ENCODE data around the gene FGF12.

FGF12 gene

GRCh38 chr3:192395506-192395905 is 331.8 kb downstream of the FGF12 start:
- no peak overlapping the region for H3K4me3 ChIP-seq (ENCODE audit: low read length)
- TF ChIP-seq CTCF (conservative IDR thresholded peaks at IDR 0.05; ENCODE audit: low read depth, low read length) = no peak
- no peak for DNase-seq (ENCODE audit: low read depth)

GRCh38 chr3:192392986-192393385 is 334.4 kb downstream of the FGF12 start:
- DNase-seq (ENCODE audit: low read depth) = no peak
- no peak for TF ChIP-seq CTCF (conservative IDR thresholded peaks at IDR 0.05; ENCODE audit: low read depth, low read length)

GRCh38 chr3:192382861-192383260 is 344.5 kb downstream of the FGF12 start:
- no peak overlapping the region for H3K4me3 ChIP-seq (ENCODE audit: low read length)
- no peak for DNase-seq (ENCODE audit: low read depth)
- TF ChIP-seq CTCF (conservative IDR thresholded peaks at IDR 0.05; ENCODE audit: low read depth, low read length) = no peak

More at GRCh38 chr3:192392986-192393385, 334.4 kb downstream of the FGF12 start:
- H3K4me3 ChIP-seq (ENCODE audit: low read length) = no peak overlapping the region

GRCh38 chr3:192373586-192373985 is 353.8 kb downstream of the FGF12 start:
- no peak for TF ChIP-seq CTCF (conservative IDR thresholded peaks at IDR 0.05; ENCODE audit: low read depth, low read length)
- no peak for DNase-seq (ENCODE audit: low read depth)
- H3K4me3 ChIP-seq (ENCODE audit: low read length) = no peak overlapping the region

GRCh38 chr3:192373032-192373431 is 354.3 kb downstream of the FGF12 start:
- no peak for DNase-seq (ENCODE audit: low read depth)
- no peak overlapping the region for H3K4me3 ChIP-seq (ENCODE audit: low read length)
- no peak for TF ChIP-seq CTCF (conservative IDR thresholded peaks at IDR 0.05; ENCODE audit: low read depth, low read length)

DNA sequence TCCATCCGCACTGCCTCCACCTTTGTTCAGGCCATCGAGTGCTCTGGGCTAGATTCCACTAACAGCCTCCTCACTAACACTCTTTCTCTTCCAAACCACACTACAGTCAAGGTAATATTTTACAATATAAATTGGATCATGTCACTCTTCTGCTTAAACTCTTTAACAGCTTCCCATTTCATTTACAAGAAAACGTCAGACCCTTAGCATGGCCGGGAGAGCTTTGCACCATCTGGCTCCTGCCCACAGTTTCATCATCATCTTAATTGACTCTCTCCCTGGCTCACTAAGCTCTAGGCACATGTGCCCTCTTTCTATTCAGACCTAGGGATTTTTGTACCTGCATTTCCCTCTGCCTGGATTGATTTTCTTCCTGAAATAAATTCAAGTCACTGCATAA is 354.7 kb downstream of the FGF12 start:
- DNase-seq (ENCODE audit: low read depth) = no peak
- TF ChIP-seq CTCF (conservative IDR thresholded peaks at IDR 0.05; ENCODE audit: low read depth, low read length) = no peak
- H3K4me3 ChIP-seq (ENCODE audit: low read length) = no peak overlapping the region

GRCh38 chr3:192371870-192372400 is 355.4 kb downstream of the FGF12 start:
- DNase-seq (ENCODE audit: low read depth) = no peak
- H3K4me3 ChIP-seq (ENCODE audit: low read length) = no peak overlapping the region
- no peak for TF ChIP-seq CTCF (conservative IDR thresholded peaks at IDR 0.05; ENCODE audit: low read depth, low read length)

Measured in retinal pigment epithelial cell (primary cell).